H9 (cell line): ENCODE measurements around the gene HAPLN1. TPM values are rescaled to one million over a fixed set of nuclear protein-coding genes. Genes with fewer than 3 reads are reported as not detected.

Experiments
- DNase-seq: peaks from one replicate; pipeline ENCODE4 v3.0.0-alpha.2; 2017
- H2AFZ ChIP-seq: one replicate; pipeline ENCODE4 v1.6.1; 2013; ENCODE audit warnings: mild to moderate bottlenecking, low read length, control low read depth, moderate library complexity
- H2AK5ac ChIP-seq: 2 replicates; pipeline ENCODE4 v1.6.1; 2013; ENCODE audit warnings: low read length, control low read depth, mixed read lengths; ENCODE audit not compliant: insufficient read length
- H2BK120ac ChIP-seq: one replicate; pipeline ENCODE4 v1.6.1; 2013; ENCODE audit warnings: low read depth, mild to moderate bottlenecking, low read length, control low read depth, inconsistent platforms; ENCODE audit not compliant: poor library complexity, severe bottlenecking
- H2BK12ac ChIP-seq: 2 replicates; pipeline ENCODE4 v1.6.1; 2013; ENCODE audit warnings: low read length, control low read depth, mixed read lengths, low read depth; ENCODE audit not compliant: insufficient read length
- H2BK15ac ChIP-seq: 2 replicates; pipeline ENCODE4 v1.6.1; 2013; ENCODE audit warnings: low read depth, low read length, control low read depth
- H2BK20ac ChIP-seq: one replicate; pipeline ENCODE4 v1.6.1; 2013; ENCODE audit warnings: low read depth, mild to moderate bottlenecking, low read length, control low read depth, inconsistent platforms; ENCODE audit not compliant: poor library complexity, severe bottlenecking
- H2BK5ac ChIP-seq: 2 replicates; pipeline ENCODE4 v1.6.1; 2013; ENCODE audit warnings: low read length, control low read depth, mixed read lengths; ENCODE audit not compliant: insufficient read length
- H3K14ac ChIP-seq: 2 replicates; pipeline ENCODE4 v1.6.1; 2013; ENCODE audit warnings: low read length, control low read depth; ENCODE audit not compliant: insufficient read depth
- H3K18ac ChIP-seq: 2 replicates; pipeline ENCODE4 v1.6.1; 2013; ENCODE audit warnings: low read depth, mild to moderate bottlenecking, mixed read lengths, low read length, control low read depth; ENCODE audit not compliant: insufficient read length
- H3K23ac ChIP-seq: 2 replicates; pipeline ENCODE4 v1.6.1; 2013; ENCODE audit warnings: low read length, control low read depth, mixed read lengths, low read depth; ENCODE audit not compliant: insufficient read length
- H3K23me2 ChIP-seq: 2 replicates; pipeline ENCODE4 v1.6.1; 2013; ENCODE audit warnings: low read depth, mild to moderate bottlenecking, mixed read lengths, low read length, control low read depth; ENCODE audit not compliant: insufficient read length, poor library complexity, severe bottlenecking
- H3K27ac ChIP-seq: 2 replicates; pipeline ENCODE4 v1.5.1; 2013; ENCODE audit warnings: low read length, control low read depth, mixed read lengths, low read depth; ENCODE audit not compliant: insufficient read length
- H3K27me3 ChIP-seq: 2 replicates; pipeline ENCODE4 v1.6.1; 2013; ENCODE audit warnings: low read length, control low read depth, inconsistent platforms; ENCODE audit not compliant: insufficient read depth
- H3K4ac ChIP-seq: 2 replicates; pipeline ENCODE4 v1.6.1; 2013; ENCODE audit warnings: low read depth, mild to moderate bottlenecking, control low read depth, inconsistent platforms, low read length, moderate library complexity
- H3K4me1 ChIP-seq: 2 replicates; pipeline ENCODE4 v1.6.1; 2013; ENCODE audit warnings: low read length, control low read depth, inconsistent platforms; ENCODE audit not compliant: insufficient read depth
- H3K4me2 ChIP-seq: 2 replicates; pipeline ENCODE4 v1.6.1; 2013; ENCODE audit warnings: low read length, control low read depth, mixed read lengths; ENCODE audit not compliant: insufficient read length, insufficient read depth
- H3K56ac ChIP-seq: 2 replicates; pipeline ENCODE4 v1.6.1; 2013; ENCODE audit warnings: low read depth, mild to moderate bottlenecking, mixed read lengths, low read length, control low read depth; ENCODE audit not compliant: insufficient read length
- H3K79me1 ChIP-seq: 2 replicates; pipeline ENCODE4 v1.6.1; 2013; ENCODE audit warnings: low read depth, mild to moderate bottlenecking, moderate library complexity, low read length, control low read depth, inconsistent platforms; ENCODE audit not compliant: insufficient read depth, poor library complexity, severe bottlenecking
- H3K79me2 ChIP-seq: 2 replicates; pipeline ENCODE4 v1.6.1; 2013; ENCODE audit warnings: low read length, control low read depth, inconsistent platforms; ENCODE audit not compliant: insufficient read depth
- H3K9ac ChIP-seq: 2 replicates; pipeline ENCODE4 v1.6.1; 2013; ENCODE audit warnings: low read length, control low read depth, mixed read lengths; ENCODE audit not compliant: insufficient read length; ENCODE audit errors: extremely low read depth
- H3K9me3 ChIP-seq: one replicate; pipeline ENCODE4 v1.6.1; 2013; ENCODE audit warnings: low read depth, low read length, inconsistent platforms; ENCODE audit not compliant: control insufficient read depth
- H3T11ph ChIP-seq: one replicate; pipeline ENCODE4 v1.6.1; 2013; ENCODE audit warnings: mild to moderate bottlenecking, low read length, control low read depth, inconsistent platforms
- H4K20me1 ChIP-seq: one replicate; pipeline ENCODE4 v1.6.1; 2013; ENCODE audit not compliant: control insufficient read depth, insufficient read length, insufficient read depth
- H4K5ac ChIP-seq: 2 replicates; pipeline ENCODE4 v1.6.1; 2013; ENCODE audit warnings: low read depth, mild to moderate bottlenecking, mixed read lengths, low read length, control low read depth; ENCODE audit not compliant: insufficient read length
- H4K8ac ChIP-seq: replicated peaks from 2 replicates; pipeline ENCODE4 v1.6.1; 2013; ENCODE audit warnings: low read length, control low read depth, mixed read lengths, low read depth; ENCODE audit not compliant: insufficient read length
- H4K91ac ChIP-seq: 2 replicates; pipeline ENCODE4 v1.6.1; 2013; ENCODE audit warnings: low read depth, mild to moderate bottlenecking, moderate library complexity, mixed read lengths, low read length, control low read depth; ENCODE audit not compliant: insufficient read length
- H3K27ac Mint-ChIP-seq, 3 experiments: 2 replicates in 2 of 3; 3 replicates in 1 of 3; pipeline ENCODE4 v1.8.0; 2020 to 2021; ENCODE audit warnings: mixed read lengths in 3 of 3, mild to moderate bottlenecking in 1 of 3, moderate library complexity in 1 of 3
- H3K27me3 Mint-ChIP-seq: 2 replicates; pipeline ENCODE4 v1.8.0; 2021; ENCODE audit warnings: low read depth, mild to moderate bottlenecking, moderate library complexity, mixed read lengths
- H3K36me3 Mint-ChIP-seq, 3 experiments: 2 replicates in 2 of 3; 3 replicates in 1 of 3; pipeline ENCODE4 v1.8.0; 2020 to 2021; ENCODE audit warnings: low read depth in 3 of 3, mixed read lengths in 3 of 3; ENCODE audit not compliant: insufficient read depth in 1 of 3
- H3K4me1 Mint-ChIP-seq, 2 experiments: 2 replicates each; pipeline ENCODE4 v1.8.0; 2020; ENCODE audit warnings: mixed read lengths in 2 of 2
- H3K4me3 Mint-ChIP-seq, 2 experiments: 2 replicates in 1 of 2; 3 replicates in 1 of 2; pipeline ENCODE4 v1.8.0; 2020 to 2021; ENCODE audit warnings: mild to moderate bottlenecking in 2 of 2, mixed read lengths in 2 of 2, moderate library complexity in 1 of 2
- H3K9me3 Mint-ChIP-seq, 2 experiments: 2 replicates in 1 of 2; 3 replicates in 1 of 2; pipeline ENCODE4 v1.8.0; 2020; ENCODE audit warnings: mild to moderate bottlenecking in 2 of 2, mixed read lengths in 2 of 2, moderate library complexity in 1 of 2
- WGBS: extraction: QIAGEN DNeasy Blood & Tissue Kit; methylation state at CpG from one replicate; pipeline ENCODE4 v1.1.7; 2013; ENCODE audit warnings: missing lambda C conversion rate, low lambda C conversion rate, mixed read lengths; ENCODE audit not compliant: insufficient read length; ENCODE audit errors: extremely low coverage; 5-methylcytosine and 5-hydroxymethylcytosine counted together
- total RNA-seq: library from RNA; stranded (reverse); gene quantifications from 2 replicates; pipeline ENCODE4 v1.2.1, GENCODE V29; 2021
- TF ChIP-seq, protein P1 (sequence below): fragments of 200-600 bp; sonication (generic); conservative IDR thresholded peaks from 3 replicates; pipeline ENCODE4 v1.8.0; 2021; ENCODE audit warnings: antibody characterized with exemption, mild to moderate bottlenecking

The HAPLN1 gene
- total RNA-seq, 1 experiment from 2014 or later, result 0.22 TPM

DNA sequence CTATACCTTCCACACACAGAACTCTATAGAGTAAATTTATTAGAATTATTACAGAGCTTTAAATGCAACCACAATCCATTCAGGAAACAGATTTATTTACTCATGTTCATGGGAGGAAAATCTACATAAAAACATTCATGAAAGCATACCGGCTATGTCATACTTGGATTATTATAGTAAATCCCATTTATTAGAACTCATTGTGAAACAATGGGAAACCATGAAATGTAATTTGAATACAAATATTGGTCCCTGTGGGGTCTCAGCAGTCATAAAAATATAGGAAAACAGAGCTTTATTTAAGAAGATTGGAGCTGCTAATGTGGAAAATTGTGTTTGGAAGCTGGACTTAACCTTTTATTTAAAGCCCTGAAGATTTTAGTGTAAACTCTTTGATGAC, 80.7 kb downstream of the HAPLN1 start:
- no peaks in the 10 kb centered on the region for H3K36me3 Mint-ChIP-seq
- H3K4ac ChIP-seq, result no peak overlapping the region
- WGBS, result no CpG with 5 or more reads among the region's 1 CpG
- no peaks in the 10 kb centered on the region for H4K20me1 ChIP-seq
- no peak overlapping the region for H2AK5ac ChIP-seq
- H4K91ac ChIP-seq, result no peak overlapping the region
- H3K9ac ChIP-seq, result no peak overlapping the region
- no peak overlapping the region for H4K5ac ChIP-seq
- no peak overlapping the region for H3K27ac Mint-ChIP-seq
- H2BK20ac ChIP-seq, result no peak overlapping the region
- H4K8ac ChIP-seq, result no peak overlapping the region
- no peaks in the 10 kb centered on the region for H3K27me3 Mint-ChIP-seq
- no peak overlapping the region for H3K23ac ChIP-seq
- no peak overlapping the region for H3K4me2 ChIP-seq
- no peak overlapping the region for H2BK12ac ChIP-seq
- no peaks in the 10 kb centered on the region for H3K23me2 ChIP-seq
- H3K27ac ChIP-seq, result no peak overlapping the region
- no peak overlapping the region for H2BK15ac ChIP-seq
- DNase-seq, result no peak
- TF ChIP-seq, protein P1, sequence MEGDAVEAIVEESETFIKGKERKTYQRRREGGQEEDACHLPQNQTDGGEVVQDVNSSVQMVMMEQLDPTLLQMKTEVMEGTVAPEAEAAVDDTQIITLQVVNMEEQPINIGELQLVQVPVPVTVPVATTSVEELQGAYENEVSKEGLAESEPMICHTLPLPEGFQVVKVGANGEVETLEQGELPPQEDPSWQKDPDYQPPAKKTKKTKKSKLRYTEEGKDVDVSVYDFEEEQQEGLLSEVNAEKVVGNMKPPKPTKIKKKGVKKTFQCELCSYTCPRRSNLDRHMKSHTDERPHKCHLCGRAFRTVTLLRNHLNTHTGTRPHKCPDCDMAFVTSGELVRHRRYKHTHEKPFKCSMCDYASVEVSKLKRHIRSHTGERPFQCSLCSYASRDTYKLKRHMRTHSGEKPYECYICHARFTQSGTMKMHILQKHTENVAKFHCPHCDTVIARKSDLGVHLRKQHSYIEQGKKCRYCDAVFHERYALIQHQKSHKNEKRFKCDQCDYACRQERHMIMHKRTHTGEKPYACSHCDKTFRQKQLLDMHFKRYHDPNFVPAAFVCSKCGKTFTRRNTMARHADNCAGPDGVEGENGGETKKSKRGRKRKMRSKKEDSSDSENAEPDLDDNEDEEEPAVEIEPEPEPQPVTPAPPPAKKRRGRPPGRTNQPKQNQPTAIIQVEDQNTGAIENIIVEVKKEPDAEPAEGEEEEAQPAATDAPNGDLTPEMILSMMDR, result no peak
- no peak overlapping the region for H3K14ac ChIP-seq
- H3K79me2 ChIP-seq, result no peaks in the 10 kb centered on the region
- no peak overlapping the region for H2BK5ac ChIP-seq
- no peak overlapping the region for H3K4me3 Mint-ChIP-seq
- no peak overlapping the region for H3K56ac ChIP-seq
- H2BK120ac ChIP-seq, result no peak overlapping the region
- no peaks in the 10 kb centered on the region for H3K9me3 Mint-ChIP-seq
- no peaks in the 10 kb centered on the region for H3K27me3 ChIP-seq
- H3K79me1 ChIP-seq, result no peaks in the 10 kb centered on the region
- H3K4me1 ChIP-seq, result no peaks in the 10 kb centered on the region
- H3K9me3 ChIP-seq, result no peaks in the 10 kb centered on the region
- H2AFZ ChIP-seq, result no peak overlapping the region
- no peak overlapping the region for H3T11ph ChIP-seq
- H3K18ac ChIP-seq, result no peak overlapping the region
- H3K4me1 Mint-ChIP-seq, result peaks cover 9 to 11% of the 10 kb centered on the region in 2 experiments
